Hepatocyte (in vitro differentiated cells): ENCODE measurements around the gene DHX9.

ENCODE experiments used
- CTCF ChIP-seq: fragments of 200-600 bp; sonication (generic); IDR thresholded peaks from 2 replicates; pipeline ENCODE4 v1.5.1; 2016; ENCODE audit warnings: antibody characterized with exemption, mild to moderate bottlenecking; ENCODE audit not compliant: poor library complexity
- EZH2 ChIP-seq: fragments of 200-600 bp; sonication (generic); IDR thresholded peaks from 2 replicates; pipeline ENCODE4 v1.6.1; 2016; ENCODE audit warnings: antibody characterized with exemption, mild to moderate bottlenecking, borderline replicate concordance

GRCh38 chr1:182863940-182864339 is 24.8 kb downstream of the DHX9 start:
- no peak for TF ChIP-seq CTCF
- no peak for TF ChIP-seq EZH2
